Measurements from ENCODE around the gene OSTM1.

The OSTM1 gene

DNA sequence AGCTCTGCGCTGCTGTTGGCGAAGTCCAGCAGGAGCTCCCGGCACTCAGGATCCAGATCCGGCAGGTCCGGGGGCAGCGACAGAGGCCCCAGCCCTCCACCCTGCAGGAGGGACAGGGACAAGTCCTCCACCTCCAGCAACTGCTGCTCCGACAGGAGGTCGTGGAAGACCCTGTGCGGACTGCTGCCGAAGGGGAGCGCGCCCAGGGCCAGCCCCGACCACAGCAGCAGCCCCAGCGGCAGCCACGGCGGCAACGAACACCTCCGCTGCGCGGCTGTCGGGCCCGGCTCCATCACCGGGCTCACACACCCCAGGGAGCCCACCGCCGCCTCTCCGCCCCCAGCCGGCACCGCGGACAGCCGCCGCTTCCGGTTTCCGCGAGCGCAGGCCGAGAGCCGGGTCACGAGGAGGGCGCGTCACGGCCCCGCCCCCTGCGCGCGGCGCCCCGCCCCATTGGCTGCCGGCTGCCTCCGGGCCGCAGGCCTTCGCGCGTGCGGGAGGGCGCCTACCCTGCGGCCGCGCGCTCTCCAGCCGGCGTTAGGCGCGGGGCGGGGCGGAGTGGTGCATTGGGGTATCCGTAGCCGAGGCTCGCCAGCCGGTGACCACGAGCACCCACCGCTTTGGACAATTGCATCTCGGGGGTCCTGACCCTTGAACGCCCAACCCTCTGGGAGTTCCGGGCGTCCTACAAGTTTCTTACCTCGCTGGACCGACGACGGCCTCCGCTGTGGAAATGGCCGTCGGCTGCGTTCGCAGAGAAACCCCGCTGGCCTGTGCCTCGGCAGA, at the start of gene OSTM1:
Gene OSTM1, minus strand, starts transcription at position 383 of the 786 bp plus-strand sequence. Its CDS starts 90 bp downstream, at position 293.
- DNase-seq (ENCODE audit: low read depth, low spot score), result peak; percentile 43

DNA sequence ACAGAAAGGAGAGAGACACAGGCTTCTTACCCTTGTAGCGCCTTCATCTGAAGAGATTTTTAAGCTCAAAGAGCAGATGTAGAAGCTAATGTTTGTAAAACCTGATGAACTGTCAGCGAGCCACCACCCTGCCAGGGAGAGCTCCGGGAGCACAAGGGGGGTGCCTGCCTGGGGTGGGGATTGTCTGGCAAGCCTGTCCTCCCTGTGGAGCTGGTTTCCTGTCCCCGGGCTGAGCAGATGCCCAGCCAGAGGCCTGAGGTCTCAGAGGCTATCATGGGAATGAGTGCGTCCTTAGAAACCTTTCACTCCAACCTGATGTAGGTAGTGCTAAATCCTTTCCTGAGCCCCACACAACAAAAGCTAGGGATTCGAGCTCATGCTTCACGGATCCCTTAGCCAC, 49.4 kb upstream of the OSTM1 start:
- DNase-seq (ENCODE audit: low read depth, low spot score), result no peak

DNA sequence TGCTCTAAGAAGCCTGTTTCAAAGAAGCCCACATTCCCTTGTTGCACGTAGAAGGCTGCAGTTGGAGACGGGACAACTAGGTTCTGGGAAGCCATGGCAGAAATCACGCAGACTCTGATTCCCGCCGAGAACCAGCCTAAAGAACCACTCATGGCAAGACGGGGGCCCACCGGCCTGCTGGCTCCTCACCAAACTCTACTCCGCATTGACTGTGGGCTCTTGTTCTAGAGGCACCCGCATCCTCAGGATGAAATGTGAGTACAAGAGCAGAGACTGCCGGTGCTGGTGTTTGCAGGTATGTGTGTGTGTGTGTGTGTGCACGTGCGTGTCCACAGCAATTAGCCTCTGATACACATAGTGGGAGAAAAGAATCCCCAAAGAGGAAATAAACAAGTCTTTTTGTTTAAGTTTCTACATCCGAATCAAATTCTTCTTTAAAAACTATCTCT, 49.0 kb upstream of the OSTM1 start:
- DNase-seq (ENCODE audit: low read depth, low spot score), result no peak

GRCh38 chr6:108121612-108122011, 47.1 kb upstream of the OSTM1 start:
- DNase-seq (ENCODE audit: low read depth, low spot score), result no peak

GRCh38 chr6:108120311-108120710, 45.8 kb upstream of the OSTM1 start:
- DNase-seq (ENCODE audit: low read depth, low spot score), result no peak

GRCh38 chr6:108119769-108120141, 45.2 kb upstream of the OSTM1 start:
- no peak for DNase-seq (ENCODE audit: low read depth, low spot score)

DNA sequence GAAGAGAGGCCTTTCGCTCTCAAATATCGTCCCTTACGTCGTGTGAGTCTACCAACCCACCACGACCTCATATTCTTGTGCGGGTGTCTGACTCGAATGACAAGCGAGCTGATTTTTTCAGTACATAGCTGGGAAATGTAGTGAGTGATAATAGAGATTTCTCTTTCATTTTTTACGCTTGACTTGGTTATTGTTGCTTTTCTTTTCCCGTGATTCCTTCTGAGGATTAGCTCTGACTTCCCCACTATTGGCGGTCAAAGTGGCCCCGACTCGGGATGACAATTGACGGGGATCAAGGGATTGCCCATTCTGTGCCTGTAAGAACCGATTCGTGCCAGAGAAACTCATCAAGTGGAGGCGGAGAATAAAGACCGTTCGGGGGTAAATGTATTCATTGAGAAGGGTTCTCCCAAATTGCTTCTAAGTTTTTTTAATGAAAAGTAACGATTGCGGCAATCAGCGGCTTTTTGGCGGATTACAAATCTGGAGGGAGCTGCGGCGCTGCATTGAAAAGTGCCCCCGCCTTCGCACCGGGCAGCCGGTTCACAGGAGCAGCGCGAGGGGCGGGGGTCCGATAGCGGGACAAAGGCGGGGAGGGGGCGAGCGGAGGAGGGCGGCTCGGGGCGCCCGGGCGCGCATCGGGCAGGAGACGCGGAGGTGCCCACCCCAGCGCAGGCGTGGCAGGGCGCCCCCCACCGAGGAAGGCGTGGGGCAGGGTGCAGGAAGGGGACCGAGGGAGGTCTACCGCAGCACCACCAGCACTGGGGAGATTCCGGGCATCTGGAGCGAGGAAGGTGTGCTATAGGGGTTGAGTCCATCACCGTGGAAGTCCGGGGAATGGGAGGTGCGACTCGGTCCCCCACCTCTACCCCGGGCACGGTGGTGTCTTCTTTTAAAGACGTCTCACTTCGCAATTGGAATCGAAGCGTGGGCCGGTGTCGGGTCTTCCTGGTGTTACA, 44.5 kb upstream of the OSTM1 start:
- DNase-seq (ENCODE audit: low read depth, low spot score), result no peak

- no peak for DNase-seq (ENCODE audit: low read depth, low spot score)
Measured at GRCh38 chr6:108118359-108118724, 43.8 kb upstream of the OSTM1 start.

DNA sequence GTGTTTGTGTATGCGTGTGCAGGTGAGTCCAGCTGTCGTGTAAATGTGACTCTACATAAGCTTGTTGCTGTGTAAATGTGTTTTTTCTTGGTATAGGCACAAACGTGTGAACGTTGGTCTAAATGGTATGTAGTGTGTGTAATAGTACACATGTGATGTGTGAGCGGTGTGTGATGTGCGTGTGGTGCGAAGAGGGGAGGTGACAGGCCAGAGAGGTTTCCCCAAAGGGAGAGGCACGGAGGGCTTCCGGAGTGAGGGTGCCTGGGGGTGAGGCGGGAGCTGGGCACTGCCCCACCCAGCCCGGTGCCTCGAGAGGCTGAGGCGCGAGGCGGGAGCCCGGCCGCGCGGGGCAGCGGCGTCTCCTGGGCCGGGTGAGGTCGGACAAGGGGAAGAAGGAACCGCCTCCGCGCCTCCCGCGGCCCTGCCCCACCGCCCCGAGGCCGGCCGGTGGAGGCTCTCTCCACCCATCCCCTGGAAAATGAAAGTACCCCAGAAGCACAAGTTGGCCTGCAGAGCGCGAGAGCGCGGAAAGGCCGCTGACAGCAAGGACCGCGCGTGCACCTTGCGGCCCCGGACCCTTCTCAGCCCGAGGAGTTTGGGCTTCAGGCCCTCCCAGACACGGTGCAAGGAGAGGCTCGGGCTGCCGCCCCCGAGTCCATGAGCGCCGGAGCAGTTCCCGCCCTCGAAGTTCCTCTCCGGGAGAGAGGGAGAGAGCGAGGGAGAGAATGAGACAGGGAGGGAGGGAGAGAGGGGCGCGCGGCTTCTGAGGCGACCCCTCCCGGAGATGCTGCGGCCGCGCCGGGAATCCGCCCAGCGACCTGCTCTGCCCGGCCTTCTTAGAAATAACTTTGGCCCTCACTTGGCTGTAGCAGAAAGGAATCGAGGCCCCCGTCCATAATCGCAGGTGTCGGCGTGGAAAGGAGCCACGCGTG, 43.2 kb upstream of the OSTM1 start:
- DNase-seq (ENCODE audit: low read depth, low spot score), result no peak

DNA sequence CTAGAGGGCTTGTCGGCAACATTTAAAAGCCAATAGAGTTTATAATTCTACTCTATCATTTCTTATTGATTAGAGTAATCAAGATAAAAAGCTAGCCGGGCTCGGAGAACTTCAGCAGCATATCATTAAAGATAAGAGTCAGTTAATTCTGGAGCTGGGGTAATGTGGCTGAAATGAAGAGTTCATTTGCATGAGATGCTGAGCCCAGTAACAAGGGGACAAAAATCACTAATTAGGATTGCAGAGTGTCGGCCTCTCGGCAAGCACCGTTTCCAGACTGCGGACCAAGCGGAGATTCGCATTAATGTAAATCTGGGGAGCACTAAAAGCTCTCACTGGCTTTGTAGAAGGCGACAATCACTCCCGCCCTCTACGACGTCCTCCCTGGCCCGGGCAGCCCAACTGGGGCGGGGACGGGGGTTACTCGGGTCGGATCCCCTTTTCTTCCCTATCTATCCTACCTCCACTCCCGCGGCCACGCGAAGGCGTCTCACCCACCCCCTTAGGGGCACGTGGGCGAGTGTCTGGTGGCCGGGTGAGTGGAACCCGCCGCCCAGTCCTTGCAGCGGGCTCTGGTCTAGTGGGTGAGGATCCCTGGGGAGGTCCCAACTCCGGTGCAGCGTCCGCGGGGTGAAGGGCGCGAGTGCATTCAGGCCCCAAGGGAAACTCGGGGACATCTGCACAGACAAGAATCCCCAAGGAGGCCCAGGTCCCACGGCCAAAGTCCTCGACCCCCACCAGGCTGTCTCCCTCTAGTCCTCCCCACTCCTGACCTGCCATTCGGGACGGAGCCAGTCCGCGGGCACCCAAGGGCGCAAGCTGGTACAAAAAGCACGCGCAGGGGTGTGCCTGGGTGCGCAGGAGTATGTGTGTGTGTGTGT, 42.2 kb upstream of the OSTM1 start:
- no peak for DNase-seq (ENCODE audit: low read depth, low spot score)

DNA sequence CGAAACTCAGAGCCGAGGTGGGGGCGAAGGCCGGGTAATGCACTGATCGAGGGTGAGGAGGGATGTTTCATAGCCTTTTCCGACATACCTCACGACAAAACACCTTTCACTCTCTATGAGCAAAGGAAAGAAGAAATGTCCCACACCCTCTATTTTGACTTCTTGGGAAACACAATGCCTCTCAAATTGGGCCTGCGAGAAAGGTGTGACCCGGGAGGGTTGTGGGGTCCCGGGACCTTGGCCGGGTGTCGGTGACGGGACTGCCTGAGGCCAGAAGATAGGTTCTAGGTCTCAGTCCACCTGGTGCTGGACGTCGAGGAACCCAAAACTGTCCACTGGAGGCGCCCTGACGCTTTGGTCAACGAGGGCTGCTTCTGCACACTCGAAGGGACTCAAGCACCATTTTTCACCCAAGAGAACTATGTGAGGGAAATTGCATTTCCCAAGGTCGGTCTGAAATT, 41.1 kb upstream of the OSTM1 start:
- no peak for DNase-seq (ENCODE audit: low read depth, low spot score)

GRCh38 chr6:108114841-108115597, 40.5 kb upstream of the OSTM1 start:
- DNase-seq (ENCODE audit: low read depth, low spot score), result peak; percentile 26

DNA sequence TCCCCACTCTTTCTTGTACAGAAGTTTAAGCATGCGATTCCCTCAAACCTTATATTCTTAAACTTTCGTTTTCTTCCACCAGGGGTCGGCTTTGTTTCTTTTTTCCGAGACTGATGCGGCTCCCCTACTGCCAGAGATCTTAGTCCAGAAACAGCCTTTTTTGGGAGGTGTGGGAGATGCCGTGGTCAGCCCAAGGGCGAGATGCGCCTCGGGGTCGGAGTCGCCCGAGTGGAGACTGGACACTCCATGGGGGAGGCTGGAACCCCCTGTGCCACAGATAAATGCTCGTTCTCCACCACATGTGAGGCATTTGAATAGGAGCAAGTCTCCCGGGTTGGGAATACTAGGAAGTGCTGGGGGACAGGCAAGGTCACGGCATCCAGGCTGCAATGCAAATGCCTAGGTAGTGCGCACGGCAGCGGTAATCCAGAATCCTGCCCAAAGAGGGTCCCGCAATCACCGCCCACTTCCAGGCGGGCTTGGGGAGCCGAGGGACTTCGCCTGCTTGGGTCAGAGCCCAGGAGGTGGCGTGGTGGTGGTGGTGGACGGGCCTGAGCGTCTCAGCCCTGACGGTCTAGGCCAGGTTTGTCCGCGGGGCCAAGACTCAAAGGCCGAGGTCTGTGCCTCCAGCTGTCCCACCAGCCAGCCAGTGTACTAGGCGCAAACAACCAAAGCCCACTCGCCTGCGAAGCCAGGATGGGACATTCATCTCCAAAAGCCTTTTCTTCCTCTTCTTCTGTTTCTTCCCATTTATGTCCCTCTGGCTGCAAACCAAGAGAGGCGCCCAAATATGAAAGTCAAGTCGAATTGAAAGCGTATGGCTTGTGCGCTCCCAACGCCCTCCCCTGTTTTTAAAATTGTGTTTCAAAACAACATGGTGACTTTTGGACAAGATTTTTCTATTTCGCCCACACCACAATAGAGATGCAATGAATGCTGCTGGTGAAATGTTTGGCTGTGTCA, 39.3 kb upstream of the OSTM1 start:
- DNase-seq (ENCODE audit: low read depth, low spot score), result no peak

GRCh38 chr6:108108374-108108773, 33.8 kb upstream of the OSTM1 start:
- DNase-seq (ENCODE audit: low read depth, low spot score), result no peak

DNA sequence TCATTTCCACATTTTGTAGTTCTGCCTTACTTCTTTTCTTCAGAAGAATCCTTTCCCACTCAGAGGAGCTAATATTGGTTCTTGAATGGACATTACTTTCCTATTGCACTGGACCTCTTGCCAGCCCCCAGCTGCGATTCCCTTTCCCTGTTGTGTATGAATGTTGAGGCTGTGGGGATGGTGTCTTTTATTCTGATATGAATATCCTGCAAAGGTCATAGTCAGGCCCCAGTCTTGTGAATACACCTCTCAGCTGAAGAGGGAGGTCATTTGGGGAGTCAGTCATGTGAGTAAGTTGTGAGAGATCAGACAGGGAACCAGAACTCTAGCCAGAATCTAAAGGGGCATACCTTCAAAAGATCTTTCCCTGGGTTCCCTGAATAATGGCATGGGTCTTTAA, 32.6 kb upstream of the OSTM1 start:
- DNase-seq (ENCODE audit: low read depth, low spot score), result no peak

DNA sequence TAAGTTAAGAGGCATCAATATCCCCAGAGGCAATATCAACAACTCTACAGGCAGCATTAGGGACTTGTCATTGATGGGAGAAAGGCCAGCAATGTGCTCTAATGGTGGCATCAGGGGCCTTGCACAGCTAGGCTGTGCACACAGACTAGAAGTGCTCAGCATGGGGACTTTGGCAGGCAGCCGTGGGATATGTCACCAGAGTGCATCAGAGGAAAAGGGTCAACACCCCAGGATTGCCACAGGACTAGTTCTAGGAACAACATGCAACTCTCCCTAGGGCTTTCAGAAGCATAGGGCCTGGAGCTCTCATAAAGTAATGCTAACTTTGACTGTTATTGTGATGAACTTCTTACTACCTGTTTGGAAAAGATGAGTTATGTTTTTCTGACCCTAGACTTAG, 32.2 kb upstream of the OSTM1 start:
- no peak for DNase-seq (ENCODE audit: low read depth, low spot score)

DNA sequence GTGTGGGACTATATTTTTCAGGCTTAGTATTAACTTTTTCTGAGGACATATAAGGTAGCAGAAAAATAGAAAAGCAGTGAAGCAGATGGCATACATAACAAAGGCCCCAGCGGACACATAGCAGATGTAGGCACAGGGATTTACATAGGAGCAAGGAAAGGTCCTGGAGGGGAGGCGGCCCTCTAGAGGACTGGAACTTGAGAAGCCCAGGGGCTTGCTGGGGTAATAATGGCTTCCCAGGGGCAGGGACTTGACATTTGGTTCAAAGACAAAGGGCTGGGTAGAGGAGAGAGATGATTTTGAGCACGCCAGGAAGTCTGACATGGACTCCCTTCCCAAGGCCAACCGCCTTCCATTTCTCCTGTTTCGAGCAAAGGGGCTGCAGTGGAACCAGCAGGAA, 31.7 kb upstream of the OSTM1 start:
- no peak for DNase-seq (ENCODE audit: low read depth, low spot score)

DNA sequence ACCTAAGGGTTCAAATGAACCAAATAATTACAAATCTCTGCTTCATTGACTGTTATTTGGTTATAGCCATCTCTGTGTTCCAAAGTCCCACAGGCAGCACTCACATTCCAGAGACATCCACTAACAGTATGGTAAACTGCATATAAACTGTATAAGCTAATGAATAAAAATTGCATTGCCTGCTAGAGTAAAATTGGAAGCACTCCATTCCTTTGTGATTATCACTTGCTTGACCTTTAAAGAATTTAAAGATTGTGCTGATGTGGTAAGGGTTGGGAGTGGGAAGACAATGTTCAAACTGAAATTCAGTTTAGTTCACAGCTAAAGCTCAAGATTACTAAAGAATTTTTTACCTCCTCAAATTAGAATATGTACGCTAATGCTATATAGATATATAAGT, 31.0 kb upstream of the OSTM1 start:
- no peak for DNase-seq (ENCODE audit: low read depth, low spot score)

DNA sequence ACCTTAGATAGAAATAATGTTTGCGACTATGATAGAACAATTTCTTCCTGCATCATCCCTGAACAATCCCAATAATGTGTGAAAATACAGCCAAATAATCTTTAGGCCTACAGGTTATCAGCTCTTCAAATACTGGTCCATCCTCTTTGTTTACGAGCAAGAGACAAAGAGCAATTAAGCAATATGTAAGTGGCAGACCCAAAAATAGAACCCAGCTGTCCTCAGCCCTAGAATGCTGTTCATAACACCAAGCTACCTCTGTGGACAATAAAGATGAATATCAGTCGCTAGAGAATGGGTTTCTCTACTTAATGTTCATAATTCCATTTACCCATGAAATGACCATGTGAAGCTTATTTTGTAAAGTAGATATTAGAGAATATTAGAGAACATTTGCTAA, 28.4 kb upstream of the OSTM1 start:
- DNase-seq (ENCODE audit: low read depth, low spot score), result no peak
